Activated B cell treated with CpG ODN at 0.5 μM for 24 hours (primary cell): ENCODE results near the gene UST. TPM values are rescaled to one million over a fixed set of nuclear protein-coding genes. Genes with fewer than 3 reads are reported as not detected.

Experiments
- ATAC-seq: fragments of 200-7000 bp; cut with Tn5 transposase; one replicate; pipeline ENCODE4 v1.10.0; 2021; ENCODE audit warnings: low read depth, mild to moderate bottlenecking, moderate library complexity
- CTCF ChIA-PET: fragments of 350-600 bp; sonication (Branson Sonifier 250); formaldehyde crosslinking; loops from one replicate; lab custom pipeline; 2021; ENCODE audit warnings: antibody characterized with exemption; lab: Charles Lee
- POLR2A ChIA-PET: fragments of 350-600 bp; sonication (Branson Sonifier 250); formaldehyde crosslinking; loops from one replicate; lab custom pipeline; 2021; ENCODE audit warnings: antibody characterized with exemption; lab: Charles Lee
- DNase-seq: peaks from one replicate; pipeline ENCODE4 v3.0.0; 2022
- H3K27ac Mint-ChIP-seq: one replicate; pipeline ENCODE4 v1.8.0; 2020; ENCODE audit warnings: mixed read lengths
- H3K27me3 Mint-ChIP-seq: one replicate; pipeline ENCODE4 v1.8.0; 2021; ENCODE audit warnings: mixed read lengths
- H3K36me3 Mint-ChIP-seq: one replicate; pipeline ENCODE4 v1.8.0; 2021; ENCODE audit warnings: low read depth, mixed read lengths
- H3K4me1 Mint-ChIP-seq: one replicate; pipeline ENCODE4 v1.8.0; 2021; ENCODE audit warnings: mixed read lengths
- H3K4me3 Mint-ChIP-seq: one replicate; pipeline ENCODE4 v1.8.0; 2020; ENCODE audit warnings: mild to moderate bottlenecking, mixed read lengths
- H3K9me3 Mint-ChIP-seq: one replicate; pipeline ENCODE4 v1.8.0; 2020; ENCODE audit warnings: mixed read lengths
- intact Hi-C: fragments of 100-400 bp; cut with micrococcal nuclease; formaldehyde crosslinking; loops from one replicate; pipeline ENCODE4 v1.15.1; 2024
- total RNA-seq: library from RNA; stranded (reverse); gene quantifications from 2 replicates; pipeline ENCODE4 v1.2.3, GENCODE V29; 2022
- TF ChIP-seq, protein P1 (sequence below): fragments of 200-600 bp; IDR thresholded peaks from one replicate; pipeline ENCODE4 v1.8.0; 2022; ENCODE audit warnings: antibody characterized with exemption, mild to moderate bottlenecking

The UST gene
- total RNA-seq, 1 donor from 2014 or later, result 18.1 TPM

DNA sequence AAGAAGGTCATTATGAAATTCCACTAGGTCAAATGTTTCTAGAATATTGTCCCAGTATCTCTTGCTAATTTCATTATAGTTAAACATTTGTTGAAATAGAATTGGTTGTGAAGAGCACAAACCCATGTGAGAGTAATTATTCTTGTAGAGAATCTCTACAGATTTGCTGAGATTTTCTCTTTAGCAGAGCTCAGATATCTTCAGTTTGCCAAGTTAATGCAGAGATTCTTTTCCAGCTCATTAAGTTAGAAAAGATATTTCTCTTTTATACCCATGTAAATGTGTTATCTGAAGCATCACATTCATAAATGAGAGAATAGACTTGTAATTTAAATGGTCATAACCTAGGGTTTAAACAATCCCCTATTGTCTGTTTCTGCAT is 338.7 kb downstream of the UST start:
- intact Hi-C loops, result no loop called here
- TF ChIP-seq, protein P1, sequence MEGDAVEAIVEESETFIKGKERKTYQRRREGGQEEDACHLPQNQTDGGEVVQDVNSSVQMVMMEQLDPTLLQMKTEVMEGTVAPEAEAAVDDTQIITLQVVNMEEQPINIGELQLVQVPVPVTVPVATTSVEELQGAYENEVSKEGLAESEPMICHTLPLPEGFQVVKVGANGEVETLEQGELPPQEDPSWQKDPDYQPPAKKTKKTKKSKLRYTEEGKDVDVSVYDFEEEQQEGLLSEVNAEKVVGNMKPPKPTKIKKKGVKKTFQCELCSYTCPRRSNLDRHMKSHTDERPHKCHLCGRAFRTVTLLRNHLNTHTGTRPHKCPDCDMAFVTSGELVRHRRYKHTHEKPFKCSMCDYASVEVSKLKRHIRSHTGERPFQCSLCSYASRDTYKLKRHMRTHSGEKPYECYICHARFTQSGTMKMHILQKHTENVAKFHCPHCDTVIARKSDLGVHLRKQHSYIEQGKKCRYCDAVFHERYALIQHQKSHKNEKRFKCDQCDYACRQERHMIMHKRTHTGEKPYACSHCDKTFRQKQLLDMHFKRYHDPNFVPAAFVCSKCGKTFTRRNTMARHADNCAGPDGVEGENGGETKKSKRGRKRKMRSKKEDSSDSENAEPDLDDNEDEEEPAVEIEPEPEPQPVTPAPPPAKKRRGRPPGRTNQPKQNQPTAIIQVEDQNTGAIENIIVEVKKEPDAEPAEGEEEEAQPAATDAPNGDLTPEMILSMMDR, result no peak
- ChIA-PET CTCF (interaction anchor here (1.1 to 1.8 kb wide), 4 partner anchors 19 to 346 kb away, joined by 3 to 12 read pairs (median 4); no protein-coding TSS in a partner anchor), POLR2A (no interaction called here)
- Mint-ChIP-seq H3K4me1 (peaks cover 9% of the 10 kb centered on the region), H3K27me3 (no peaks in the 10 kb centered on the region), H3K27ac (no peak overlapping the region), H3K36me3 (no peaks in the 10 kb centered on the region), H3K9me3 (no peaks in the 10 kb centered on the region), H3K4me3 (no peak overlapping the region)
- DNase-seq, result no peak
- ATAC-seq, result no peak

DNA sequence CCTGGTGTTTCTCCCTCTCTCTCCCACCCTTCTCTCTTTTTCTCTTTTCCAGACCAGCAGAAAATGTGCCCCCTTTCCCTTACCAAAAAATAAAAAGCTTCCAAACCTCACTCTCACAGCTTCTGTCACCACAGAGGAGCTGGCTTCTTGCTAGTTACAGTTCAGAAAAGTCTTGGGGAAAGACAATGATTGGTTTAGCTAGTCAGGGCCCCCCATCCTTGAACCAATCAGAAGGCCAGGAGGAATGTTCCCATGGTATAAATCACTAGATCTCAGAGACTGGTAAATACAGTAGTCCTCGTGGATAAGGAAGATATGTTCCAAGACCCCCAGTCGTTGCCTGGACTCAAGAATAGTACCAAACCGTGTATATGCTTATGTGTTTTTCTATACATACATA is 339.5 kb downstream of the UST start:
- Mint-ChIP-seq H3K27me3 (no peaks in the 10 kb centered on the region), H3K4me1 (peaks cover 7% of the 10 kb centered on the region), H3K27ac (no peak overlapping the region), H3K36me3 (no peaks in the 10 kb centered on the region), H3K9me3 (no peaks in the 10 kb centered on the region), H3K4me3 (no peak overlapping the region)
- intact Hi-C loops, result no loop called here
- POLR2A ChIA-PET, result no interaction called here
- DNase-seq (no peak), ATAC-seq (no peak)
- CTCF ChIA-PET, result interaction anchor here (1.8 kb wide), 1 partner anchor 346 kb away, joined by 4 read pairs; no protein-coding TSS in a partner anchor
- TF ChIP-seq, protein P1, result no peak

DNA sequence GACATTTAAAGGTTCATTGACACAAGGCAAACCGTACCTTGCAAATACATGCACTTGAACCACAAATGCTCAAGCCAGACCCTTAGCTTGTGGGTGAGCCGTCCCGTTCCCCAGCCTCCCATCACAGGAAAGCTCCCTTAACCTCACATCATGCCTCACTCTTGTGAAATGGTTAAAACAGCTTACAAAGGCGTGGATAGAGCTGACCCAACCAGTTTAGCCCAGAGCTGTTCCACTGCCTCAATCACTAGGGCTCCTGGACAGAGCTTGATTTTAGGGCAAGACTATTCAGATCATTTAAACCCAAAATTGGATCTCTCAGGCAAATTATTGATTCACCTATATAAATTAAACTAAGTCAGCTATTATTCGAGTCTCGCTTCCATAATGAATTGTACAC is 341.1 kb downstream of the UST start:
- ATAC-seq, result no peak
- TF ChIP-seq, protein P1, result no peak

DNA sequence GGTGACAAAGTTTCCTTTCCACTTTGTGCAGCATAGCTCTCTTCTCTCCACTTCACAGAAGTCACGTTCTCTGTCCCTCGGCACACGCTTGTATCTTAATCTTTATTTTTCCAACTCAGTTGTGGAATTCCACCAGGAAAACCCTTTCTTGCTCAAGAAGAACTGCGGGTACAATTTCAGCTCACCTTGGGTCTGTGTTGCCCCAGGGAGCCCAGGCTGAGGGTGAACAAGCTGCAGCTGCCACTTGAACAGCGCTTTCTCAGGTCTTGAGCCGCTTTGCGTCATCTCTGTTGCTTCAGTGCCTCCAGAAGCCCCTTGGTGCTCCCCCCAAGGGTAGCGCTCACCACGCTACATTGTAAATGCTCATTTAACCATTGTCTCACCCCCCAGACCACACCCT is 341.5 kb downstream of the UST start:
- DNase-seq, result no peak
- Mint-ChIP-seq H3K36me3 (no peaks in the 10 kb centered on the region), H3K4me3 (no peak overlapping the region), H3K9me3 (no peaks in the 10 kb centered on the region), H3K27me3 (no peaks in the 10 kb centered on the region), H3K4me1 (no peaks in the 10 kb centered on the region), H3K27ac (no peak overlapping the region)
- ChIA-PET CTCF (interaction anchor here (0.6 to 1.6 kb wide), 4 partner anchors 59 to 344 kb away, joined by 3 to 6 read pairs (median 4); no protein-coding TSS in a partner anchor), POLR2A (interaction anchor here (0.9 kb wide), 1 partner anchor 22 kb away, joined by 5 read pairs; no protein-coding TSS in a partner anchor)
- ATAC-seq, result no peak
- intact Hi-C loops, result no loop called here
- TF ChIP-seq, protein P1, result no peak

More for the DNA sequence above, 341.1 kb downstream of the UST start:
- H3K9me3 Mint-ChIP-seq, result no peaks in the 10 kb centered on the region
- ChIA-PET CTCF (interaction anchor here (0.6 to 1.6 kb wide), 4 partner anchors 58 to 344 kb away, joined by 3 to 6 read pairs (median 4); no protein-coding TSS in a partner anchor), POLR2A (interaction anchor here (0.6 to 0.9 kb wide), 2 partner anchors 22 to 328 kb away, joined by 5 read pairs; no protein-coding TSS in a partner anchor)
- no peaks in the 10 kb centered on the region for H3K36me3 Mint-ChIP-seq
- no peak overlapping the region for H3K27ac Mint-ChIP-seq
- intact Hi-C loops, result no loop called here
- H3K27me3 Mint-ChIP-seq, result no peaks in the 10 kb centered on the region
- no peaks in the 10 kb centered on the region for H3K4me1 Mint-ChIP-seq
- H3K4me3 Mint-ChIP-seq, result no peak overlapping the region
- no peak for DNase-seq

DNA sequence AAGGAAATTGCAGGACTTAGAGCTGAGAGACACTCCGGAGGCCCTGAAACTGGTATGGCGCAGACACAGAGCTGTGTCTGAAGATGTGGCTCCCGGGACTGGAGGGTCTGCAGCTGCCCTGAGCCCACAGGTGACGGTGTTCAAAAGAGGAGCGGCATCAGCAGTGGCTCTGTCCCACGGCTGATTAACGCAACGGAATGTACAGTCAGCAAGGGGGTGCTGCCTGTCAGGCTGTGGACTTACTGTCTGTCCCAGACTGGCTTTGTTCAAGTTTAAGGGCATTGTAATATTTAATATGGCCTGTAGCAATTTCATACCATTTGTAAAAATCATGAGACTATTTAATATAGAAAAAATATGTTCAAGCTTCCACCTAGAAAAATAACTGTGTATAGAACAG is 342.7 kb downstream of the UST start:
- H3K36me3 Mint-ChIP-seq, result no peaks in the 10 kb centered on the region
- intact Hi-C loops, result no loop called here
- ChIA-PET CTCF (no interaction called here), POLR2A (no interaction called here)
- ATAC-seq, result no peak
- DNase-seq, result no peak
- H3K4me1 Mint-ChIP-seq, result peaks cover 1% of the 10 kb centered on the region
- TF ChIP-seq, protein P1, result no peak
- no peaks in the 10 kb centered on the region for H3K9me3 Mint-ChIP-seq
- no peak overlapping the region for H3K4me3 Mint-ChIP-seq
- no peak overlapping the region for H3K27ac Mint-ChIP-seq
- H3K27me3 Mint-ChIP-seq, result peaks cover 2% of the 10 kb centered on the region
